Spleen (tissue), 11 donors: ENCODE measurements around the gene SPAG17. TPM values are rescaled to one million over a fixed set of nuclear protein-coding genes. Genes with fewer than 3 reads are reported as not detected.

Experiments used
- DNase-seq: peaks from one replicate; pipeline ENCODE4 v3.0.0-alpha.2; 2020
- H3K27ac ChIP-seq, 8 donors: fragments of 200-600 bp; sonication (generic) in 7 of 8; 1 replicate in 4 of 8; 2 replicates in 4 of 8; pipeline versions ENCODE4 v1.5.0 to v1.8.0; 2016 to 2021; ENCODE audit warnings: inconsistent platforms in 4 of 8, mild to moderate bottlenecking in 4 of 8, moderate library complexity in 1 of 8
- H3K27me3 ChIP-seq, 7 donors: fragments of 200-600 bp; sonication (generic) in 6 of 7; replicated peaks in 1 of 7; 1 replicate in 4 of 7; 2 replicates in 3 of 7; pipeline versions ENCODE4 v1.5.0 to v1.8.0; 2016 to 2021; ENCODE audit warnings: inconsistent platforms in 3 of 7, mild to moderate bottlenecking in 1 of 7
- H3K36me3 ChIP-seq, 6 donors: fragments of 200-600 bp; sonication (generic) in 5 of 6; 1 replicate in 4 of 6; 2 replicates in 2 of 6; pipeline versions ENCODE4 v1.5.0 to v1.8.0; 2016 to 2021; ENCODE audit warnings: inconsistent platforms in 2 of 6
- H3K4me1 ChIP-seq, 6 donors: fragments of 200-600 bp; sonication (generic) in 5 of 6; 1 replicate in 3 of 6; 2 replicates in 3 of 6; pipeline versions ENCODE4 v1.5.0 to v1.8.0; 2016 to 2021; ENCODE audit warnings: inconsistent platforms in 3 of 6
- H3K4me3 ChIP-seq, 8 donors: fragments of 200-600 bp; sonication (generic) in 7 of 8; 1 replicate in 4 of 8; 2 replicates in 4 of 8; pipeline versions ENCODE4 v1.5.0 to v1.8.0; 2016 to 2021; ENCODE audit warnings: inconsistent platforms in 4 of 8, mild to moderate bottlenecking in 4 of 8, moderate library complexity in 2 of 8
- H3K9me3 ChIP-seq, 8 donors: fragments of 200-600 bp; sonication (generic) in 7 of 8; 1 replicate in 4 of 8; 2 replicates in 4 of 8; pipeline versions ENCODE4 v1.5.0 to v1.8.0; 2016 to 2021; ENCODE audit warnings: inconsistent platforms in 4 of 8
- CTCF ChIP-seq, 11 experiments: fragments of 200-600 bp in 7 of 11; fragments of 450-650 bp in 4 of 11; sonication (generic) in 4 of 11; IDR thresholded peaks in 8 of 11; conservative IDR thresholded peaks in 3 of 11; 1 replicate in 7 of 11; 2 replicates in 4 of 11; pipeline versions ENCODE4 v1.4.0 to v1.8.0; 2016 to 2021; ENCODE audit warnings: antibody characterized with exemption in 11 of 11, inconsistent platforms in 4 of 11, mild to moderate bottlenecking in 1 of 11
- POLR2A ChIP-seq, 3 donors: fragments of 450-650 bp; IDR thresholded peaks; one replicate each; pipeline ENCODE4 v1.5.1; 2017; ENCODE audit warnings: antibody characterized with exemption in 3 of 3, mild to moderate bottlenecking in 1 of 3
- POLR2AphosphoS5 ChIP-seq, 3 donors: sonication (generic); formaldehyde crosslinking; IDR thresholded peaks; one replicate each; pipeline ENCODE4 v1.5.1; 2017; ENCODE audit warnings: antibody characterized with exemption in 3 of 3
- WGBS, 5 donors: extraction: QIAGEN DNeasy Blood & Tissue Kit in 3 of 5; methylation state at CpG; one replicate each; pipeline versions ENCODE4 v1.1.5 to v1.1.7; 2013 to 2018; 5-methylcytosine and 5-hydroxymethylcytosine counted together
- intact Hi-C: fragments of 100-400 bp; cut with DNase I; formaldehyde crosslinking; loops from one replicate; pipeline ENCODE4 v1.15.0; 2023; ENCODE audit warnings: low total_unique reads
- polyA plus RNA-seq, 3 donors: library from polyadenylated mRNA; stranded (reverse); fragments of 200-250 nt; gene quantifications; one replicate each; pipeline ENCODE4 v1.2.1, GENCODE V29; 2013
- total RNA-seq, 7 donors: library from RNA; depleted of rRNA in 3 of 7; stranded (reverse); fragments of >200 nt in 3 of 7; fragmentation: NEBNext Ultra II Directional in 4 of 7; extraction: Animal tissue kit (Norgen Biotek cat#: 25700) in 4 of 7; gene quantifications; one replicate each; pipeline versions ENCODE4 v1.1.0 to v1.2.1, GENCODE V29; 2016 to 2021
- donor health status: healthy with polysubstance abuse.
- donor health status: DM: no; HTN: no; CAD: no; lungs with moderate emphysema.
- donor health status: DM: no; HTN: no; CAD: no.
- donor health status: Bipolar disorder and iron deficiency.
- donor health status: healthy.
- donor health status: DM: no; HTN: no; CAD: no.
- donor health status: DM: yes; HTN: yes; CAD: no.

The SPAG17 gene
- total and polyA plus RNA-seq, 10 donors, result under 0.01 to 0.91 (median 0.28) TPM; not detected in 5

- no peaks in the 10 kb centered on the region for H3K9me3 ChIP-seq
- no peak overlapping the region for H3K4me3 ChIP-seq
- WGBS, 5 donors, result 67 to 81% (median 69%) methylated on average over 3 of the region's 3 CpGs
- no peaks in the 10 kb centered on the region for H3K4me1 ChIP-seq
- H3K27me3 ChIP-seq, result no peaks in the 10 kb centered on the region
- H3K27ac ChIP-seq, result no peak overlapping the region
- TF ChIP-seq POLR2AphosphoS5 (IDR thresholded peaks at IDR 0.05) (no peak), POLR2A (IDR thresholded peaks at IDR 0.05) (no peak), CTCF (IDR thresholded peaks at IDR 0.05 in 8 of 11, conservative IDR thresholded peaks at IDR 0.05 in 3 of 11) (no peak)
- no peaks in the 10 kb centered on the region for H3K36me3 ChIP-seq
- intact Hi-C loops, result no loop called here
- DNase-seq, result no peak
Measured at GRCh38 chr1:118124064-118124463, 61.0 kb downstream of the SPAG17 start.

- H3K36me3 ChIP-seq, result no peaks in the 10 kb centered on the region
- 75 to 89% (median 79%) methylated on average over 3 of the region's 3 CpGs for WGBS, 5 donors
- no peak for TF ChIP-seq CTCF (IDR thresholded peaks at IDR 0.05 in 8 of 11, conservative IDR thresholded peaks at IDR 0.05 in 3 of 11)
- no peak for TF ChIP-seq POLR2A (IDR thresholded peaks at IDR 0.05)
- TF ChIP-seq POLR2AphosphoS5 (IDR thresholded peaks at IDR 0.05), result no peak
- H3K4me3 ChIP-seq, result no peak overlapping the region
- intact Hi-C loops, result no loop called here
- no peak for DNase-seq
- no peaks in the 10 kb centered on the region for H3K4me1 ChIP-seq
- no peak overlapping the region for H3K27ac ChIP-seq
- no peaks in the 10 kb centered on the region for H3K27me3 ChIP-seq
- H3K9me3 ChIP-seq, result no peaks in the 10 kb centered on the region
Measured at GRCh38 chr1:118123116-118123839, 61.8 kb downstream of the SPAG17 start.

- no peaks in the 10 kb centered on the region for H3K27me3 ChIP-seq
- H3K36me3 ChIP-seq, result no peaks in the 10 kb centered on the region
- intact Hi-C loops, result no loop called here
- H3K4me1 ChIP-seq, result no peaks in the 10 kb centered on the region
- DNase-seq, result no peak
- H3K27ac ChIP-seq, result no peak overlapping the region
- no peak overlapping the region for H3K4me3 ChIP-seq
- WGBS, 5 donors, result 82 to 91% (median 87%) methylated on average over 4 of the region's 4 CpGs
- no peaks in the 10 kb centered on the region for H3K9me3 ChIP-seq
- TF ChIP-seq POLR2A (IDR thresholded peaks at IDR 0.05) (no peak), CTCF (IDR thresholded peaks at IDR 0.05 in 8 of 11, conservative IDR thresholded peaks at IDR 0.05 in 3 of 11) (no peak), POLR2AphosphoS5 (IDR thresholded peaks at IDR 0.05) (no peak)
Measured at GRCh38 chr1:118122234-118123004, 62.6 kb downstream of the SPAG17 start.

GRCh38 chr1:118118873-118119463, 66.1 kb downstream of the SPAG17 start:
- WGBS, 5 donors, result 81 to 92% (median 90%) methylated on average over 2 of the region's 2 CpGs
- Histone ChIP-seq H3K4me1 (no peaks in the 10 kb centered on the region), H3K27me3 (no peaks in the 10 kb centered on the region), H3K4me3 (no peak overlapping the region), H3K27ac (no peak overlapping the region), H3K36me3 (no peaks in the 10 kb centered on the region), H3K9me3 (no peaks in the 10 kb centered on the region)
- intact Hi-C loops, result no loop called here
- no peak for DNase-seq
- TF ChIP-seq CTCF (IDR thresholded peaks at IDR 0.05 in 8 of 11, conservative IDR thresholded peaks at IDR 0.05 in 3 of 11) (no peak), POLR2AphosphoS5 (IDR thresholded peaks at IDR 0.05) (no peak), POLR2A (IDR thresholded peaks at IDR 0.05) (no peak)
